ENCODE data around the gene GGA2.
"Not testable (repeated sequence)": the region's sequence is repeated elsewhere in the genome, so short reads cannot be mapped to it uniquely, and the experiment has no call there.

The GGA2 gene

DNA sequence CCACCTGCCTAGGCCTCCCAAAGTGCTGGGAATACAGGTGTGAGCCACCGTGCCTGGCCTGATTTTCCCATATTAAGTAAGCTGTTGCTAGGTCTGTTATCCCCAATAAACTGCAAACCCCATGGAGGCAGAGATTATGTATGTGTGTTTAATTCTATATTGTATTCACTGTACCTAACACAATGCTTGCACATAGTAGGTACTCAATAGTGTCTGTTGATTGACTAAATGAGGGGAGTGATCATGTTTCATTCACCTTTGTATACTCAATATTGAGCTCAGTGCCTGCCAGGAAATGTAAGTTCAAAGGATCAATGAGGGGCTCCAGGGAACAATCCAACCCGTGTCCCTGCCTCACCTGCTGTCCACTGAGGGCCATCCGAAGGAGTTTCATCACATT, 14.6 kb upstream of the GGA2 start:
- DNase-seq (ENCODE audit: low read depth in 3 of 3) = no peak

DNA sequence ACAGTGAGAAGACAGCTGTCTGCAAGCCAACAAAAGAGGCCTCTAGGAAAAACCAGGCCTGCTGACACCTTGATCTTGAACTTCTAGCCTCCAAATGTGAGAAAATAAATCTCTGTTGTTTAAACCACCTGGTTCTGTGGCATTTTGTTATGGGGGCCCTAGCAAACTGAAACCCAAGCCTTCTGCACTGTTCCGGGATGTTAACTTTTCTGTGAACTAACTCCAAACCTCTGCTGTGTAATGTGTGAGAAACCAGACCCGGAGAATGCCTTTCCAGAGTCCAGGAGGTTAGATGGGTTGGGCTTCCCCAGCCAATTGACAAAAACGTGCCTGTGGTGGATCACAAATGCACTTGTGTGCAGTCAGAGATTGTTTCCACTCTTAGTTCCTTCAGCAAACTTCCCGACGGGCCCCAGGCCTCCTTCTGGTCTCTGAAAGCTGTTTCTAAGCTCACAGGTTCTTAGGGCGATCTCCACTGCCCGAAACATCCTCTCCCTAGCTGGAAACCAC, 13.6 kb upstream of the GGA2 start:
- DNase-seq (ENCODE audit: low read depth in 3 of 3) = no peak

DNA sequence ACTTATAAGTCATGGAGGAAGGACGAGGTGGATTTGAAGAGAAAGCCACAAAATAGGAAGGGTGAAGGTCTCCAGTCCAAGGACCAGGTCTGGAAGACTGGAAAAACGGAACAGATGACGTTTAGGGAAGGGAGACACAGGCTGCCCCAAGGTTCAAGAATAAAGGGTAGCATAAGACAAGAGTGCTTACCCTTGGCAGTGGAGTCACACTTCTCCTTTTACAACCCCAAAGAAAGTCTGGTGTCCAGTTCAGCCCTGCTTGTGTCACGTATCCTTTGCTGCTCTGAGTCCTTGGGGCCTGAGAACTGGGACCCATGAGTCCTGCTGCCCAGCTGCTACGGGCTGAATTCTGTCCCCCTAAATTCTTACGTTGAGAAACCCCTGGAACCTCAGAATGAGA, 13.0 kb upstream of the GGA2 start:
- DNase-seq (ENCODE audit: low read depth in 3 of 3) = no peak

DNA sequence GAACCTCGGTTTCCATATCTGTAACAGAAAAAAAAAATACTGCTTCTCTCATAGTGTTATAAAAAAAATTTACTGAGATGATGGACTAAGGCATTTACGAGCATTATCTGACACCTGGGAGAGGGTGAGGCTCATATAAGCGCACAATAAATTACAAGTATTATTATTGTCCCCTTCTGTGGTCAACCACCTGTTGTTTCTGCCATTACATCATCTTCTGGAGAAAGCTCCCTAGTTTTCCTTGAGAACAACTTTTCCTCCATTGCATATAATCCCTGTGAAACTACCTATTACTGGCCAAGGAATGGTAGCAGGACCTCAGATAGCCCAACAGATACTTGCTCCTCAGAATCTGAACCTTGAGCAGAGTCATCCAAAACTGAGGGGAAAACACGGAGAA, 11.7 kb upstream of the GGA2 start:
- DNase-seq (ENCODE audit: low read depth in 3 of 3) = no peak

DNA sequence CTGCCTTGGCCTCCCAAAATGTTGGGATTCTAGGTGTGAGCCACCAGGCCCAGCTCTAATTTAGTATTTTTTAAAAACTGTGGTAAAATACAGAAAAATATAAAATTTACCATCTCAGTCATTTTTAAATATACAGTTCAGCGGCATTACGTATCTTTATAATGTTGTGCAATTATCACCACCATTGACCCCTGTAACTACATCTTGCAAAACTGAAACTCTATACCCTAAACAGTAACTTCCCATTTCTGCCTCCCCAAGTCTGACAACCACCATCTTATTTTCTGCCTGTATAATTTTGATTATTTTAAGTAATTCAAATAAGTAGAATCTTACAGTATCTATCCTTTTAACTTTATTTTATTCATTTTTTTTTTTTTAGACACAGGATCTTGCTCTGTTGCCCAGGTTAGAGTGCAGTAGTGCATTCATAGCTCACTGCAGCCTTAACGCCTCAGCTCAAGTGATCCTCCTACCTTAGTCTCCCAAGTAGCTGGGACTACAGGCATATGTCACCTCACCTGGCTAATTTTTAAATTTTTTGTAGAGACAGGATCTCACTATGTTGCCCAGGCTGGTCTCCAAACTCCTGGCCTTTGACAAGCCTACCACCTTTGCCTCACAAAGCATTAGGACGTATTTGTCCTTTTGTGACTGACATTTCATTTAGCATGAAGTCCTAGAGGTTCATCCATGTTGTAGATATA, 10.9 kb upstream of the GGA2 start:
- no peak for DNase-seq (ENCODE audit: low read depth in 3 of 3)

DNA sequence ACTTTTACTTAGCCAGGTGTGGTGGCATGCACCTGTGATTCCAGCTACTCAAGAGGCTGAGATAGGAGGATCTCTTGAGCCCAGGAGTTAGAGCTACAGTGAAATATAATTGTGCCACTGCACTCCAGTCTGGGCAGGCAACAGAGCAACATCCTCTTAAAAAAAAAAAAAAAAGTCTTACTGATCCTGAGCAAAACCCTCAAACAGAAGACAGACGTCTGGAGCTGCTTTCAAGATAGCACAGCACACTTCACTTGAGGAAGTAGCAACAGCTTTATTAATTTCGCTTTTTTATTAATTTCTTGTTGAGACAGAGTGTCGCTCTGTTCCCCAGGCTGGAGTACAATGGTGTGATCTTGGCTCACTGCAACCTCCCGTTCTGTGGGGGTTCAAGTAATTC, 10.2 kb upstream of the GGA2 start:
- no peak for DNase-seq (ENCODE audit: low read depth in 3 of 3)

DNA sequence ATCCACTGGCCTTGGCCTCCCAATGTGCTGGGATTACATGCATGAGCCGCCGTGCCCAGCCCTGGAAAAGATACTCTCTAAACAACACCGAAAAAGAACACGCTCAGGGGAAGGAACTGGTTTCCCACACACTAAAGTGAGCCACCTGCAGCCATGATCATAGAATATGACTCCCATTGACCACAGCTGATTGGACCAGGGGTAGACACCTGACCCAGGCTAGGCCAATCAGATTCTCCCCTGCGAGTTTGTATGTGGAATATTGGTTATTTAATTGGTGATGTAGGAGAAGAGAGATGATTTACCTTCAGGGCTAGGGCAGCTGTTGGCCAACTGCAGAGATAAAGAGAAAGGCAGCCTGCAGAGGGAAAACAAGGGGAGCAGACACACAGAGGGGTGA, 9.0 kb upstream of the GGA2 start:
- no peak for DNase-seq (ENCODE audit: low read depth in 3 of 3)

DNA sequence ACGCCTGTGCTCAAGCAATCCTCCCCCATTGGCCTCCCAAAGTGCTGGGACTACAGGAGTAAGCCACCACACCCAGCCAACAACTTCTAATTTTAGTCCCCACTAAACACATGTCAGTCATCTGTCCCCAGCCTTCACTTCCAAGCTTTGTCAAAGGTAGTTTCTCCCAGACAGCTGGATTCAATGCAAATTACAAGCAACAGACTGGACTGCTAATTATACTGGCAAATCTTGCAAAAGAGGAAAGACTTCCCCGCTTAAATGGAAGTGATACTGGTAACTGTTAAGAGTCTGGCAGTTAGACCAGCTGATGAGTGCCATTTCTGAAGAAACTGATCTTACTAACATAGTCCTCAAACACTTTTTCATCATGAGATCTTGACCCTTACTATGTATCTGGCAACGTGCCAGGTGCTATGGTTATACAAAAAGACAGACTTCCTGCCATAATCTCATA, 8.2 kb upstream of the GGA2 start:
- DNase-seq (ENCODE audit: low read depth in 3 of 3) = no peak

DNA sequence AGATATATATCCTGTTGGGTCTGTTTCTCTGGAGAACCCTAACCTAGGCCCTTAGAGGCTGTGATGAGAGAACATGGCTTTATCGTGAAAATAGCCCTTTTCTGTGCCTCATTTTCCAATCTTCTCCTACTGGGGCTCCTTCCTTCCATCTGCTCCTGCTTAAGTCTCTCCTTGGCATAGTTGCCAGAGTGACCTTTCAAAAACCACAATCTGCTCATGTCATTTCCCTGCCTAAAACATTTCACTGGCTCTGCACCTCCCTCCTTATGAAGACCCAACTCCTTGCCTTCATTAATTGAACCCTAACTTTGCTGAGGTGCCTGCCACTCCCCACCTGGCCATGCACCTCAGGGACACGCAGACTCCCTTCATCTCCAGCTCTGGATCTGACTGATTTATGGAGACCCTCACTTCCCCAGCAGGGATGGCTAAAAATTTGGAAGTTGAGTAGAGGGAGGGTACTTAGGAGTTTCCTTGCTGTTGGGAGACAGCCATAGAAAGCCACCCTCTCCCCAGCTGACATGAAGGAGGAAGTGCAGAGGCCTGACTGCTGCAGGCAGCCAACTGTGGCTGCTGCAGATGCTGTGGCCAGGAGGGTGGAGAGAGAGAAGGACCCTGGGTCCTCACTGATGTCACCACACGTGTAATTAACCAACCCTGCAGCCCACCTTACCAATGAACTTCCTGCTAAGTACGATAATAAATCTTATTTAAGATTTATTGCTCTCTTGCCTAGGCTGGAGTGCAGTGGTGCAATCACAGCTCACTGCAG, 6.3 kb upstream of the GGA2 start:
- DNase-seq (ENCODE audit: low read depth in 3 of 3) = no peak

DNA sequence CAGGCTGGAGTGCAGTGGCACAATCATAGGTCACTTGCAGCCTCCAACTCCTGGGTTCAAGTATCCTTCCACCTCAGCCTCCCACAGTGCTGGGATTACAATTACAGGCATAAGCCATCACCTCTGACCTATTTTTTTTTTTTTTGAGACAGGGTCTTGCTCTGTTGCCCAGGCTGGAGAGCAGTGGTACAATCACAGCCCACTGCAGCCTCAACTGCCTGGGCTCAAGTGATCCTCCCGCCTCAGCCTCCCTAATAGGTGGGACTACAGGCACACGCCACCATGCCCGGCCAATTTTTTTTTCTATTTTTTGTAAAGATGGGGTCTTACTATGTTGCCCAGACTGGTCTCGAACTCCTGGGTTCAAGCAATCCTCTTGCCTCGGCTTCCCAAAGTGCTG, 5.6 kb upstream of the GGA2 start:
- no peak for DNase-seq (ENCODE audit: low read depth in 3 of 3)

DNA sequence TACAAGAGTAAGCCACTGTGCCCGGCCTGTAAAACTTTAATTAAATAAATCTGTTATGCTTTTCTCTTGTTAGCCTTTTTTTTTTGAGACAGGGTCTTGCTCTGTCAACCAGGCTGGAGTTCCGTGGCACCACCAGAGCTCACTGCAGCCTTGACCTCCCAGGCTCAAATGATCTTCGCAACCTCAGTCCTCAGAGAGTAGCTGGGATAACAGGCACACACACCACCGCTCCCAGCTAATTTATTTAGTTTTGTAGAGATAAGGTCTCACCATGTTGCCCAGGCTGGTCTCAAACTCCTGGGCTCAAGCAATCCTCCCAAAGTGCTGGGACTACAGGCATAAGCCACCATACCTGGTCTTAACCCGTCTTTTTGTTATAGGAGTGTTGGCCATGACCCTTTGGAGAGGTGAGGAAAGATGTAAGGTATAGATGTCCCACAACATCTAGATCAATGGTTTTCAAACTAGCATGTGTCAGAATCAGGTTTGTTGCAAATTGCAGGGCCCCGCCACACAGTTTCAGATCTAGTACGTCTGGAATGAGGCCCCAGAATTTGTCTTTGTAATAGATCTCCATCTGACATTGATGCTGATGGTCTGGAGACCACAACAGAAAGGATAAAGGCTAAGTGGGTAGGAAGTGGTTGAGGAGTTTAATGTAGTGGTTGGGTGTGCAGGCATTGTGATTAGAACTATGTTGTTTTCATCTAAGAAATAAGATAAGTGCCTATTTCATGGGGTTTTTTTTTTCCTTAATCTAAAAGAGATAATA, 4.3 kb upstream of the GGA2 start:
- no peak for DNase-seq (ENCODE audit: low read depth in 3 of 3)

DNA sequence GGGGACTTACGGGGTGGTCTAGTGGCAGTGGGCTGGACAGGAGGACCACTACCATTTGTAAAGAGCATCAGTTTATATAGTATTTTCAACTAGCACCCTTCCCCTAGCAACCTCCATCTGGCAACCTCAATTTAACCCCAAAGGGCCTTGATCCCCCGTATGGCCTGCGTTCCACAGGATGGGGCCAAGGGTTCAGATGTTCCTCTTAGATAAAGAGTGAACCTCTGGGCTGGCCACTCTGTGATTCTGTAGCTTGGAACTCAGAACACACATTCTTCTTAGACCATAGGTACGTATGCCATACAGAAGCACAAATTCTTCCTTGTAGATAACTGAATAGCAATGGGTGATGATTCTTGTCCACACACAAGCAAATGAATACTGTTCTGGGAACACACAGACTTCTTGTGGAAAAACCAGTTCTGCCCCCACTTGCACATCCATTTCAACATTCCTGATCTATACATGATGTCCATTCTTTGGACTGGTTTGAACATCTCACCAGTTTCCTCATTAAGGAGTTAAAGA, 1.9 kb upstream of the GGA2 start:
- DNase-seq (ENCODE audit: low read depth in 3 of 3) = no peak

DNA sequence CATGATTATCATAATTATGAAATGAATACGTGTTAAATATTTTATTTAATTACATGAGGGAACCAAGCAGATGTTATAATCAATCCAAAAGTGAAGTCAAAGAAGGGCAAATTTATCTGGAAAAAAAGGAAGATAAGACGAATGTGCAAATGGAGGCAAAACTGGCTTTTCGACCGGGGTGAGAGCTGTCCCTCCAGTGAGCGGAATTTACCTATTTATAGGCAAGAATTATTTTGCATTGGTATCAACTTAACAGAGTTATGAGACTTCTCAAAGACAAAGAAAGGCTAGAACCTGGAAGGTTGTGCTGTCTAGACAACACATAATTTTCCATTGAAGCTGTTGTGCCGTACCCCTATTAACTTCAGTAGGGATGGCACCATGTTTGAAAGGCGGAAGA, 1.4 kb upstream of the GGA2 start:
- DNase-seq (ENCODE audit: low read depth in 3 of 3) = no peak

DNA sequence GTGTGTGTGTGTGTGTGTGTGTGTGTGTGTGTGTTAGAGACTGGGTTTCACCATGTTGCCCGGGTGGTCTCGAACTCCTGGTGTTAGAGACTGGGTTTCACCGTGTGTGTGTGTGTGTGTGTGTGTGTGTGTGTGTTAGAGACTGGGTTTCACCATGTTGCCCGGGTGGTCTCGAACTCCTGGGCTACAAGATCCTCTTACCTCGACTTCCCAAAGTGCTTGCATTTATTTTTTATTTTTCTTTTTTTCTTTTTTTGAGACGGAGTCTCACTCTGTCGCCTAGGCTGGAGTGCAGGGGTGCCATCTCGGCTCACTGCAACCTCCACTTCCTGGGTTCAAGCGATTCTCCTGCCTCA, 599 bp upstream of the GGA2 start:
- DNase-seq (ENCODE audit: low read depth in 3 of 3) = not testable (repeated sequence)

DNA sequence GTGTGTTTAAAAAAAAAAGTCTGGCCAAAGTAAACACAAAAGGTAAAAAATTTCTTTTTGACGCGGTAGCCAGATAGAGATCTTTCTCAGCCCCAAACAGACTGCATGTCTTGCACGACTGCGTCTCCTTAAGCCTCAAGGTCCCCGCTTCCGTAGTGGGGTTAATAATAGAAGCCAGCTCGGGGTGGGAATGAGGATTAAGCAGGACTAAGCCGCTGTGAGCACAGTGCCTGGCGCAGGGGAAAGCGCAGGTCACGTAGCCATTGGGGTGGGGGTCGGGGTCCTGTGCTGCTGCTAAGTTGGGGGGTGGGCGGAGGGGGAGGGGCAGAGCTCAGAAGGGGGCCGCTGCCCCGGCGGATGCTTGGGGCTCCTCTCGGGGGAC, 521 bp downstream of the GGA2 start:
- peak in 1 of 3 experiments; percentile 19 for DNase-seq (ENCODE audit: low read depth in 3 of 3)

DNA sequence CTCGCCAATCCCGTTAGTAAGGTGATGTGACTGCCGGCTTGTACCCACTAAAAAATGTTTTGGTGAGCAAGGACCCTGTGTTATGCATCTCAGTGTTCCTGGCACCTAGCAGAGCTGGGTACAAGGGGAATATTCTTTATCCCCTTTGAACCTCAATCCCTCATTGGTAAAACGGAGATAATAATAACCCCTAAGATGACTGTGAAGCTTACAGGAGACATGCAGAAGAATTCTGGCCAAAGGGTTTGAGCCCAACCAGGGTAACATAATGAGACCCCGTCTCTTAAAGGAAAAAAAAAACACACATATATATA, 896 bp downstream of the GGA2 start:
- no peak for DNase-seq (ENCODE audit: low read depth in 3 of 3)

DNA sequence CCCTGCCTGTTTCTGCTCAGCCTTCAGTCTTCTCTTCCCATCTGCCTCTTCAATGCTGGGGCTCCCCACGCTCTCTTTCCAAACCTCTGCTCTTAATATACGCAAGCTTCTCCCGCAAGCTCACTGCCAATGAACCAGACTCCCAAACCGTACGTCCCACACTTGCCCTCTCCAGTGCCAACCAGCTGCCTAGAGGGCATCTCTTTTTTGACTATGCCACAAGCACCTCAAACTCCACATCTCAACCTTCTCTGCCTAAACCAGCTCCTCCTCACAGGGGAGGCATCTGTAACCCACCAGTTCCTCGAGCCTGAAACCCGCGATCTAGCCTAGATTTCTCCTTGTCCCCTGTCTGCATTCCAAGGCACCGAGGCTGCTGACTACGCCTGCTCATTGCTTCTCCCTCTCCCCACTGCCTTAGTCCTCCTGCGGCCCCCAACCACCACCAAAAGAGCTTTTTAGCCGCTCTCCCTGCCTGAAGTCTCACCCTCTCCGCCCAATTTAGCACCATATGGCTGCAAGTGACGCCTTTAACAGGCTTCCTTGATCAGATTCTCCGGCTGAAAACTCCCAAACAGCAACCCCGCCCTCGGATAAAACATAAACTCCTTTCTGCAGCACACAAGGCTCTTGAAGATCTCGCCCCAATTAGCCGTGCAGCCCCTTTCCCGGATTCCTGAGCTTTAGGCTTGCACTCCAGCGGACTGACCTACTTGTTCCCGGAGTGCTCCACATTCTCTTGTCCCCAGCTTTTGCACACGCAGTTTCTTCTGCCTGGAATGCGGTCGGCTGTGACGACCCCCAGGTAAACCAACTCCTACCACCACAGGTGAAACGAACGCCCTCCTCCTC, 1.5 kb downstream of the GGA2 start:
- no peak for DNase-seq (ENCODE audit: low read depth in 3 of 3)

DNA sequence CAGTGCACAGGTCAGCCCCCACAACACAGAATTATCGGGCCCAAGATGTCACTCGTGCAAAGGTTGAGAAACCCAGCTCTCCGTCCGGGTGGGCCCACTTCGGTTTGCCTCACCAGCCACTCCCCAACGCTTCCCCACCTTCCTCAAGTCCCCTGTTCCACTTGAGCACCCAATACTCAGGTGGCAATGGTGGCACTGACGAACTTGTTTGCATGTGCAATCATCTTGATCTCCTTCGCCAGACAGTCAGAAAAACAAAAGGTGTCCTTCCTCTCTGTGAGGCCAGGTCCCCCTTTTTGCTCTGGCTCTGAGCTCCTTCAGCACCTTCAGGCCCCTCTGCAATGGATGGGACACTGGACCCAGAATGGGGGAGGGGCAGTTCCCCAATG, 3.7 kb downstream of the GGA2 start:
- no peak for DNase-seq (ENCODE audit: low read depth in 3 of 3)

DNA sequence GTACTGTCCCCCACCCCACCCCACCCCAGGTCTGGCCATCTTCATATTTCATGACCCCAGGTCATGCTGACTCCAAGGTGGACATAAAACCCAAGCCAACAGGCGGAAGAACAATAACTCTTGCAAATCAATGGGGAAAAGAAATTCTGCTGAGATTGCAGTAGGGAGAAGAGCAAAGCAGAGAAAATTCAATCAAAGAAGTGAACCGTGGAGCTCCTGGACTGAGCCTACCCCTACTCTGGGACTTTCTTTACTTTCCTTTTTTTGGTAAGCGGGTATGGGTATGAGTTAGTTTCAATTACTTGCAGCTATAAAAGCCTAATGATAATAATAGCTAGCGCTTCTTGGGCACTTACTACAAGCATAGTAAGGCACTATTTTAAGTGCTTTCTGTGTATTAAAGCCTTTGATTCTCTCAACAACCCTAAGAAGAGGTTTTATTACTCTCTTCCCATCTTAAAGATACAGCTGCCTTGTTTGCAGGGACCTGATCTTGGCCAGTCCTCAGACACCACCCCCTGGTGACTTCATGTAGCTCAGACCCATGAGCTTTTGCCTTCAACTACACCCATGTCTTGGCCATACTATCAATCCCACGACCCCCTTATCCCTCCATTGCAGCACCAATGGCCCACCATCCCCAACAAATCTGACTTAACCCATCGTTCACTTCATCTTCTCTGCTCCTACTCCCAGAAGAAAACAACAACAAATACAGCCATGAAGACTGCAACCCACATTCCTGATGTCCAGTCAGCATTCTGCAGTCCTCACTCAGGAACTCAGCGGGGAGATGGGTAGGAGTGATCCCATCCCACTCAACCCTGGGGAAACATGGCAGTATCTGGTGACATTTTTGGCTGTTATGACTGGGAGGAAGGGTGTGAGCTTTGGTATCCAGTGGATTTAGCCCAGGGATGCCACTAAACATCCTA, 4.4 kb downstream of the GGA2 start:
- DNase-seq (ENCODE audit: low read depth in 3 of 3) = no peak

DNA sequence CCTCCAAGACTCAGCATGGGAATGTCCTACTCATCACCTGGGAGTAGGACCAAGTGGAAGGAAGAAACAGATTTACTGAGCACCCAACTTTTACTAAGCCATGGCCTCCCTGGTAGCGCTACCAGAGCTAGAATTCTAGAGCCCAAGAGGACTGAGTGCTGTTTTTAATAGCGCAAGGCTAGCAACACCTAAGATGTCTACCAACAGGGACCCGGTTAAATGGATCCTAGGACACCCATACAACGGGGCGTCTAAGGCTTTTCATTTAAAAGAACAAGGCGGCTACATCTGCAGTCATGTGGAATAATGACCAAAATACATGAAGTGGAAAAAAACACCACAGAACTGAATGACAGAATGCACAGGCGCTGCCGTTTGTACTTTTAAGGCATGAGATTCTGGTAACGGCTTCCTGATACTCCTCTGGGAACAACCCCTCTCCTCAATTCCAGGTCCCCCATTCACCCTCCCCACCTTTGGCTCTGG, 5.1 kb downstream of the GGA2 start:
- no peak for DNase-seq (ENCODE audit: low read depth in 3 of 3)
